ENCODE data around the gene RHOF.

RHOF gene

DNA sequence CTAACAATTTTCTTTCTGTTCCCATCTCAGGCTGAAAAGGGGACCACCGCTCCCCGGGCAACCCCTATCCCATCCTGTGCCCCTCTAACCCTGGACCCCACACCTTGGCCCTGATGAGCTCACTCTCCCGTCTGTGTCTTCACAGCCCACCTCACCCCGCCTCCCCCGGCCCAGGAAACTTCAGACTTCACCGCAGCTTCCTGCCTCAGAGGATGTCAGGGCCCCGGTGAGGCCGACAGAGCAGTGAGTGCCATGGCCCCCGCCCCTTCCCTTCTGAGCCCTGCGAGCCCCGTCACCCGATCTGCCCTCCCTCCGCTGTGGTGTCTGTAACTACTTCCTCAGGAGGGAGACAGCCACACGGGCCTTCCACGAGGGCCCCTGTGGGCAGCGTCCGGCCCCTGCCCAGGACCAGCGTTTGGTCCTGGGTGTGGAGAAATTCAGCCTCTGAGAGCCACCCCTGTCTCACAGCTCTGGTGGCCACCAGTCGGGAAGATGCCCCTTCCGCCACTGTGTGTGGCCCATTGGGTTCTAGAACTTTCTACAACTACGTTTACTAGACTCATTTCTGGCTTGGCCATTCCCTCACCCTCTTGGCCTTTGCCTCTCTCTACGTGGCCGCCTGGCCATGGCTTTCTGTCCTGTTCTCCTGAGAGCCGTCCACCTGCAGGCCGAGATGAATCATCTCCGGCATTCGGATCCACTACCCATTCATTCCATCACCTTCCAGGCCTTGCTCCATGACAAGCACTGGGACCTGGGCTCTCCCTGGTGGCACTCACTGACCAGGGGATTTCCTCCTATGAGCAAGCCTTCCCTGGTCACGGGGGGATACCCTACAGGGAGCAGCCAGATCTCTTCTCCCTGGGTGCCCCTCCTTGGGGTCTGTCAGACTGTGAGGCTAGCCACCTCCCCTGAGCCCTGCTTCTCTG lies 3.4 kb downstream of the RHOF start:
- TF ChIP-seq CTCF (conservative IDR thresholded peaks at IDR 0.05; ENCODE audit: low read depth, low read length), result no peak
- no peak overlapping the region for H3K4me3 ChIP-seq (IDR thresholded peaks at IDR 0.05; ENCODE audit: insufficient read depth, low read depth, low read length)
- H3K36me3 ChIP-seq (ENCODE audit: insufficient read depth), result no peaks in the 10 kb centered on the region
- no peak overlapping the region for H3K4me2 ChIP-seq
- H3K9ac ChIP-seq, result no peak overlapping the region
- no peak overlapping the region for H3K27ac ChIP-seq
- no peak overlapping the region for H2AFZ ChIP-seq (ENCODE audit: low read depth)
- no peaks in the 10 kb centered on the region for H4K20me1 ChIP-seq (ENCODE audit: insufficient read depth)
- H3K79me2 ChIP-seq (ENCODE audit: insufficient read depth, low read depth), result no peaks in the 10 kb centered on the region
- H3K4me1 ChIP-seq (ENCODE audit: low read depth, poor library complexity, severe bottlenecking), result peaks cover 12% of the 10 kb centered on the region
- H3K27me3 ChIP-seq (ENCODE audit: insufficient read depth, low read depth), result no peaks in the 10 kb centered on the region

DNA sequence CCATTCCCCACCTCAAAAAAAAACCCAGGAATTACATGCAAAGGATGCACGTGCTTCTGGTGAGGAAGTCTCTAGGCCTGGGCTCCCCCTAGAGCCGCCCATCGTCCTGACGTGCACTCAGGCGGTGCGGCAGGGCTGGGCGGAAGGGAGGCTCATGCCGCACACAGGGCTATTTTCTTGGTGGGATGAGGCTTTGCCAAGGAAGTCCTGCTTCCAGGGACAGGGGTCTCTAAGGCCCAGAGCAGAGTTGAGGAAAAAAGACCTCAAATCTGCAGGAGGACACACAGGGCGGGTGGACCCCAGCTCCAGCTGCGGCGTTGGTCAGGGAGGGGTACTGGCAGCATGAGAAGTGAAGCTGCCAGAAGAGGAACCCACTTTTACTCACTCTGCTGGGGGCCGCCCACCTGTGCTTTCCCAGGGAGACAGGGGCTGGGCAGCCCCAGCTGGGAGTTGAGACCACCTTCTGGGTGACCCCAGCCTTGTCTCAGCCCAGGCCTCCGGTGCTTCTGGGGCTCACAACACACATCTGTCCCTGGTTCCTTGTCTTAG lies 4.2 kb downstream of the RHOF start:
- no peak for TF ChIP-seq CTCF (conservative IDR thresholded peaks at IDR 0.05; ENCODE audit: low read depth, low read length)
- Histone ChIP-seq H3K27me3 (ENCODE audit: insufficient read depth, low read depth) (no peaks in the 10 kb centered on the region), H3K27ac (no peak overlapping the region), H3K4me1 (ENCODE audit: low read depth, poor library complexity, severe bottlenecking) (peaks cover 5% of the 10 kb centered on the region), H3K9ac (no peak overlapping the region), H2AFZ (ENCODE audit: low read depth) (no peak overlapping the region), H3K4me2 (no peak overlapping the region), H4K20me1 (ENCODE audit: insufficient read depth) (no peaks in the 10 kb centered on the region), H3K4me3 (IDR thresholded peaks at IDR 0.05; ENCODE audit: insufficient read depth, low read depth, low read length) (no peak overlapping the region), H3K36me3 (ENCODE audit: insufficient read depth) (no peaks in the 10 kb centered on the region), H3K79me2 (ENCODE audit: insufficient read depth, low read depth) (no peaks in the 10 kb centered on the region)

GRCh38 chr12:121788176-121788818 lies 5.2 kb downstream of the RHOF start:
- no peak overlapping the region for H3K9ac ChIP-seq
- no peak for TF ChIP-seq CTCF (conservative IDR thresholded peaks at IDR 0.05; ENCODE audit: low read depth, low read length)
- no peaks in the 10 kb centered on the region for H3K36me3 ChIP-seq (ENCODE audit: insufficient read depth)
- H4K20me1 ChIP-seq (ENCODE audit: insufficient read depth), result no peaks in the 10 kb centered on the region
- H3K27ac ChIP-seq, result no peak overlapping the region
- no peaks in the 10 kb centered on the region for H3K79me2 ChIP-seq (ENCODE audit: insufficient read depth, low read depth)
- no peaks in the 10 kb centered on the region for H3K27me3 ChIP-seq (ENCODE audit: insufficient read depth, low read depth)
- H3K4me3 ChIP-seq (IDR thresholded peaks at IDR 0.05; ENCODE audit: insufficient read depth, low read depth, low read length), result no peak overlapping the region
- H3K4me2 ChIP-seq, result no peak overlapping the region
- peaks cover 5% of the 10 kb centered on the region for H3K4me1 ChIP-seq (ENCODE audit: low read depth, poor library complexity, severe bottlenecking)
- H2AFZ ChIP-seq (ENCODE audit: low read depth), result no peak overlapping the region

DNA sequence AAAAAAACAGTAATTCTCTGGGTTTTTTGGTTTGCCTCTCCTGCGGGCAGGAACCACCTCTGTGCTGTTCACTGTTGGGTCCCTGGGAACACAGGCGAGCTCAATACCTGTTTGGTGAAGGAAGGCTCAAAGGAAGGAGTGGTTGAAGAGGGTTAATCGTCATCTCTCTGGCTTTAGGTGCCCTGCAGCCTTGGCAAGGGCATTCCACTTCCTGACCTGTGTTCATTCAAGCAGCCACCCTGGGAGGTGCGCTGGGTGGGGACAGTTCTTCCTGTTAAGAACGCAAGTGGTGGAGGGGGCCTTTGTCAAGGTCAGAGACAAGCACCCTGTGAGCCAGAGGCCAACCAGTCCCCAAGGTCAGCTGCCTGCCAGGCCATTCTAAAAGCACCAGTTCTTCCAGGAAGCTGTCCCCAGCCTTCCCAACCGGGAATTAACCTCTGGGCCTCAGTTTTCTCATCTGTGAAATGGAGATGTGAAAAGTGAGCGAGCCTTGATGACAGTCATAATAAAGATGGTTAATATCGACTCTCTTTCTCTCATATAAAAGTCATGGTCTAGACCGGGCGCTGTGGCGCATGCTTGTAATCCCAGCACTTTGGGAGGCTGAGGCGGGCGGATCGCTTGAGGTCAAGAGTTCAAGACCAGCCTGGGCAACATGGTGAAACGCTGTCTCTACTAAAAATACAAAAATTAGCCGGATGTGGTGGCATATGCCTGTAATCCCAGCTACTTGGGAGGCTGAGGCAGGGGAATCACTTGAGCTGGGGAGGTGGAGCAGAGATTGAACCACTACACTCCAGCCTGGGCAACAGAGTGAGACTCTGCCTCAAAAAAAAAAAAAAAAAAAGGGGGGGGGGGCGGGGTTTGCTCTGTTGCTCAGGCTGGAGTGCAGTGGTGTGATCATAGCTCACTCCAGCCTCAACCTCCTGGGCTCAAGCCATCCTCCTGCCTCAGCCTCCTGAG lies 6.1 kb downstream of the RHOF start:
- Histone ChIP-seq H3K4me1 (ENCODE audit: low read depth, poor library complexity, severe bottlenecking) (peaks cover 5% of the 10 kb centered on the region), H3K4me3 (IDR thresholded peaks at IDR 0.05; ENCODE audit: insufficient read depth, low read depth, low read length) (no peak overlapping the region), H3K9ac (no peak overlapping the region), H3K79me2 (ENCODE audit: insufficient read depth, low read depth) (no peaks in the 10 kb centered on the region), H3K27ac (no peak overlapping the region), H3K4me2 (no peak overlapping the region), H3K36me3 (ENCODE audit: insufficient read depth) (no peaks in the 10 kb centered on the region), H3K27me3 (ENCODE audit: insufficient read depth, low read depth) (no peaks in the 10 kb centered on the region), H4K20me1 (ENCODE audit: insufficient read depth) (no peaks in the 10 kb centered on the region), H2AFZ (ENCODE audit: low read depth) (no peak overlapping the region)
- TF ChIP-seq CTCF (conservative IDR thresholded peaks at IDR 0.05; ENCODE audit: low read depth, low read length), result no peak

Data from KMS-11 (cell line).